Kidney (tissue), 22 donors: ENCODE measurements around the gene OR6C76. TPM values are rescaled to one million over a fixed set of nuclear protein-coding genes. Genes with fewer than 3 reads are reported as not detected.

Experiments used
- DNase-seq, 5 donors: peaks; one replicate each; pipeline ENCODE4 v3.0.0-alpha.2; 2013 to 2020
- FAIRE-seq: peaks from 2 replicates; lab custom pipeline; 2012; peaks lifted over from hg19 to GRCh38; lab: Jason Lieb, UNC
- H3K27ac ChIP-seq, 2 donors: one replicate each; pipeline ENCODE4 v1.7.0; 2013; ENCODE audit warnings: low read depth in 2 of 2, low read length in 2 of 2, inconsistent platforms in 1 of 2
- H3K27me3 ChIP-seq: one replicate; pipeline ENCODE4 v1.7.1; 2013; ENCODE audit warnings: low read length, inconsistent platforms; ENCODE audit not compliant: control insufficient read depth, insufficient read depth
- H3K36me3 ChIP-seq, 3 donors: one replicate each; pipeline versions ENCODE4 v1.7.0 to v1.7.1; 2013; ENCODE audit warnings: low read length in 3 of 3, control low read depth in 1 of 3, inconsistent platforms in 1 of 3; ENCODE audit not compliant: insufficient read depth in 3 of 3, control insufficient read depth in 2 of 3
- H3K4me1 ChIP-seq, 3 donors: one replicate each; pipeline versions ENCODE4 v1.7.0 to v1.7.1; 2013; ENCODE audit warnings: low read length in 3 of 3, inconsistent platforms in 1 of 3, low read depth in 1 of 3; ENCODE audit not compliant: control insufficient read depth in 2 of 3, insufficient read depth in 2 of 3
- H3K4me3 ChIP-seq, 3 donors: one replicate each; pipeline versions ENCODE4 v1.7.0 to v1.8.1; 2013; ENCODE audit warnings: low read length in 3 of 3, control low read depth in 1 of 3, inconsistent platforms in 1 of 3
- H3K9ac ChIP-seq, 3 donors: one replicate each; pipeline versions ENCODE4 v1.7.0 to v1.7.1; 2013; ENCODE audit warnings: low read length in 3 of 3, control low read depth in 1 of 3, inconsistent platforms in 1 of 3
- H3K9me3 ChIP-seq, 3 donors: one replicate each; pipeline versions ENCODE4 v1.7.0 to v1.7.1; 2013; ENCODE audit warnings: low read length in 3 of 3, control low read depth in 1 of 3, inconsistent platforms in 1 of 3; ENCODE audit not compliant: control insufficient read depth in 2 of 3, insufficient read depth in 1 of 3
- intact Hi-C: fragments of 100-400 bp; cut with DNase I; formaldehyde crosslinking; loops from one replicate; pipeline ENCODE4 v1.11.1; 2022
- long read RNA-seq, 10 donors: library from polyadenylated mRNA in 1 of 10; unstranded in 1 of 10; transcript quantifications; one replicate each; pipeline ENCODE4 v2.0.0 and lab custom pipeline, GENCODE V29; 2021 to 2026
- polyA plus RNA-seq: library from polyadenylated mRNA; stranded (reverse); fragments of 350-450 nt; fragmentation: Illumina TruSeq; extraction: RNeasy Lipid Tissue Mini Kit (QIAGEN cat#74804); gene quantifications from one replicate; pipeline ENCODE4 v1.2.3, GENCODE V29; 2014; ENCODE audit warnings: low read depth, low replicate concordance; ENCODE audit not compliant: insufficient read depth
- total RNA-seq: library from RNA; stranded (reverse); fragmentation: NEBNext Ultra II Directional; extraction: Animal tissue kit (Norgen Biotek cat#: 25700); gene quantifications from one replicate; pipeline ENCODE4 v1.2.1, GENCODE V29; 2021
- TF ChIP-seq, protein P1 (sequence below): IDR thresholded peaks from 3 replicates; pipeline ENCODE4 v1.5.1; 2012; ENCODE audit warnings: mild to moderate bottlenecking, moderate library complexity, borderline replicate concordance; ENCODE audit not compliant: insufficient read depth; ENCODE audit errors: extremely low read depth
- donor health status: control.
- donor health status: control.
- donor health status: control.
- donor health status: control.
- donor health status: control.
- donor health status: DM: yes; HTN: yes; CAD: no.
- donor health status: Normal renal cell carcinoma (clear cell type).

The OR6C76 gene
- total RNA-seq = not detected
- polyA plus RNA-seq = not detected
- long read RNA-seq, donor 1 = 0 reads
- long read RNA-seq, donor 2 = 0 reads
- long read RNA-seq, donor 3 = 0 reads
- long read RNA-seq, donor 4 = 0 reads
- long read RNA-seq, donor 5 = 0 reads
- long read RNA-seq, donor 6 = 0 reads
- long read RNA-seq, donor 7 = 0 reads
- long read RNA-seq, donor 8 = 0 reads
- long read RNA-seq, donor 9 = 0 reads
- long read RNA-seq, donor 10 = 0 reads

DNA sequence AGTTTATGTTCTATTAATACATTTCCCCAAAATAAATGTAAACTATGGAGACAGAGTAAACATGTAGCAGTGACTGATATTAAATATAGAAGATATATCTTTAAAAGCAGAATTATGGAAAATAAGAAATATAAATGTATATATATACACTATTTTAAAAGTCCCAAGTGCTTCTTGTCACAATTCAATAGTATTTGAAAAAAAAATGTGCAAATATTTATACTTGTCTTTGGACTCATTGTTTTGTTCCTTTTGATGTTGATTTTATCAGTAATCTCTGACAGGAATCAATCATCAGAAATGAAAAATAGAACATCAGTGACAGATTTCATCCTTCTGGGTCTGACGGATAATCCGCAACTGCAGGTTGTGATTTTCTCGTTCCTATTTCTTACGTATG, at the start of gene OR6C76:
OR6C76 (plus strand) TSS at position 301 of the 400 bp plus-strand sequence; CDS start at position 301, 0 bp downstream.
- DNase-seq = no peak
- H3K27ac ChIP-seq = no peak within 1 kb of the TSS
- H3K36me3 ChIP-seq = no peaks in the 10 kb centered on the region
- H3K4me3 ChIP-seq = no peak within 1 kb of the TSS
- no peaks in the 10 kb centered on the region for H3K27me3 ChIP-seq
- TF ChIP-seq, protein P1, sequence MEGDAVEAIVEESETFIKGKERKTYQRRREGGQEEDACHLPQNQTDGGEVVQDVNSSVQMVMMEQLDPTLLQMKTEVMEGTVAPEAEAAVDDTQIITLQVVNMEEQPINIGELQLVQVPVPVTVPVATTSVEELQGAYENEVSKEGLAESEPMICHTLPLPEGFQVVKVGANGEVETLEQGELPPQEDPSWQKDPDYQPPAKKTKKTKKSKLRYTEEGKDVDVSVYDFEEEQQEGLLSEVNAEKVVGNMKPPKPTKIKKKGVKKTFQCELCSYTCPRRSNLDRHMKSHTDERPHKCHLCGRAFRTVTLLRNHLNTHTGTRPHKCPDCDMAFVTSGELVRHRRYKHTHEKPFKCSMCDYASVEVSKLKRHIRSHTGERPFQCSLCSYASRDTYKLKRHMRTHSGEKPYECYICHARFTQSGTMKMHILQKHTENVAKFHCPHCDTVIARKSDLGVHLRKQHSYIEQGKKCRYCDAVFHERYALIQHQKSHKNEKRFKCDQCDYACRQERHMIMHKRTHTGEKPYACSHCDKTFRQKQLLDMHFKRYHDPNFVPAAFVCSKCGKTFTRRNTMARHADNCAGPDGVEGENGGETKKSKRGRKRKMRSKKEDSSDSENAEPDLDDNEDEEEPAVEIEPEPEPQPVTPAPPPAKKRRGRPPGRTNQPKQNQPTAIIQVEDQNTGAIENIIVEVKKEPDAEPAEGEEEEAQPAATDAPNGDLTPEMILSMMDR = no peak
- no peaks in the 10 kb centered on the region for H3K4me1 ChIP-seq
- no peaks in the 10 kb centered on the region for H3K9me3 ChIP-seq
- FAIRE-seq = no peak
- H3K9ac ChIP-seq = no peak within 1 kb of the TSS
- intact Hi-C loops = no loop called here

DNA sequence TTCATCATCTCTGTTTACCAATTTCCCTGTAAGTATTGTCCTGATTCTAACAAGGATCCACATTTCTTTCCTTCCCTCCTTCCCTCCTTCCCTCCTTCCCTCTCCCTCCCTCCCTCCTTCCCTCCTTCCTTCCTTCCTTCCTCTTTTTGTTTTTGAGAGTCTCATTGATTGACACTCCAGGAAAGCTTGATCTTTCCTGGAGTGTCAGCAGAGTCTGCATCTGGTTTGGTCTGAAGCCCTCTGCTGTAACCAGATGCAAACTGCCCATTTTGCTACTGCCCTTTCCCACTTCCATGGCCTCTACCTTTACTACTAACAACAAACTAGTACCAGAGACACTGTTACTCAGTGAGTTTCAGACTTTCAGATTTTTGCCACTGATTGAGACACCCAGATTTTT, 40.2 kb upstream of the OR6C76 start:
- Histone ChIP-seq H3K4me1 (no peaks in the 10 kb centered on the region), H3K27me3 (no peaks in the 10 kb centered on the region), H3K36me3 (no peaks in the 10 kb centered on the region), H3K27ac (no peak overlapping the region), H3K9ac (no peak overlapping the region), H3K4me3 (no peak overlapping the region), H3K9me3 (no peaks in the 10 kb centered on the region)
- DNase-seq (no peak), FAIRE-seq (no peak)
- TF ChIP-seq, protein P1 = no peak
- intact Hi-C loops = no loop called here

DNA sequence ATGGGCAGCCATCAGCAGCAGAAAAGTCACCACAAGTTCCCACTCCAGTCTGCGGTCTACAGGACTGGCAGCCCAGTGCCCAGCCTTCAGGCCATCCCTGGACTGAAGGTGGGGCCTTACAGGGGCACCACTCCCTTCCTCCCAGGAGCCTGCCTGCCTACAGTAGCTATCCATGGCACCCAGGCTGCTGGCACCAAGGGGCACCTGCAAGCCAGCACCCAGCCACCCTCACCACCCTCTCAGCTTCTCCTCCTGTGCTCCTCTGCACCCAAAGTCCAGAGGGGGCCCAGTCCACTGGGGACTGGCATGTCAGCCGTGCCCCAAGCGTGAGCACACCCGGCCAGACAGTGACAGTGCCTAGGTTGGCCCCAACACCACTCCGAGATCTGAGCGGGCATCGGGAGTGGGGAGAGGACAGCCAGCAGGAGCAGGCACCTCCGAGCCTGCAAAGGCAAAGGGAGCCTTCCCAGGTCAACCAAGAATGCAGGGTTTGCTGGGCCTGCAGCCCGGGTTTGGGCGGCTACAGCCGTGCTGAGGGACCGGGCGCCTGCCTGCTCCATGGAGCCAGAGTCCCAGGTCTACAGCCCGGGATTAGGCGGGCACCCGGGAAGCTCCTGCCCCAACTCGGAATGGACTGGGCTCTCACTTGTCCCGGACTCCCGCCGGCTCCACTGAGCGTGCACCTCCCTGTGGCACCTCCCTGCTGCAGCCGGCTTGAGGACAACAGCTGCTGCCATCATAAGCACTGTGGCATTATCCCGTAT, 33.8 kb upstream of the OR6C76 start:
- no peaks in the 10 kb centered on the region for H3K4me1 ChIP-seq
- H3K36me3 ChIP-seq = no peaks in the 10 kb centered on the region
- H3K4me3 ChIP-seq = no peak overlapping the region
- H3K27ac ChIP-seq = no peak overlapping the region
- FAIRE-seq (no peak), DNase-seq (no peak)
- no peaks in the 10 kb centered on the region for H3K9me3 ChIP-seq
- intact Hi-C loops = no loop called here
- H3K27me3 ChIP-seq = no peaks in the 10 kb centered on the region
- TF ChIP-seq, protein P1 = no peak
- H3K9ac ChIP-seq = no peak overlapping the region
